ENCODE measurements around the gene VPS37C. TPM values are rescaled to one million over a fixed set of nuclear protein-coding genes. Genes with fewer than 3 reads are reported as not detected.

Gene VPS37C
- total RNA-seq, 1 donor from 2014 or later, result 9.9 TPM

- no peaks in the 10 kb centered on the region for H3K27me3 ChIP-seq
- H2AFZ ChIP-seq (replicated peaks), result no peak overlapping the region
- peaks cover 74% of the 10 kb centered on the region for H3K79me2 ChIP-seq (ENCODE audit: low read depth)
- no peaks in the 10 kb centered on the region for H3K27me3 Mint-ChIP-seq (ENCODE audit: insufficient read depth, low read depth)
- no peak overlapping the region for H3K27ac Mint-ChIP-seq
- peaks cover 21% of the 10 kb centered on the region for H3K4me1 ChIP-seq
- peaks cover 32% of the 10 kb centered on the region for H3K4me1 Mint-ChIP-seq
- H3K9me3 ChIP-seq (ENCODE audit: low read depth), result peaks cover 3% of the 10 kb centered on the region
- H4K20me1 ChIP-seq (ENCODE audit: low read depth), result peaks cover 12% of the 10 kb centered on the region
- peaks cover 24% of the 10 kb centered on the region for H3K9me3 Mint-ChIP-seq
- peaks cover 28% of the 10 kb centered on the region for H3K36me3 Mint-ChIP-seq
- no peak for TF ChIP-seq EZH2 (IDR thresholded peaks at IDR 0.05)
- TF ChIP-seq CTCF (IDR thresholded peaks at IDR 0.05), result no peak
- TF ChIP-seq EZH2phosphoT487 (IDR thresholded peaks at IDR 0.05), result no peak
- DNase-seq (ENCODE audit: low spot score), result no peak
- H3K9ac ChIP-seq, result no peak overlapping the region
- no peak overlapping the region for H3K4me3 ChIP-seq
- no peak overlapping the region for H3K27ac ChIP-seq
- H3F3A ChIP-seq (ENCODE audit: low read depth), result peaks cover 19% of the 10 kb centered on the region
- no peak overlapping the region for H3K4me3 Mint-ChIP-seq
- H3K36me3 ChIP-seq, result no peaks in the 10 kb centered on the region
- no peak overlapping the region for H3K4me2 ChIP-seq
These were observed 3.5 kb downstream of the VPS37C start for GRCh38 chr11:61157743-61158142.

- no peak overlapping the region for H3K4me2 ChIP-seq
- peaks cover 33% of the 10 kb centered on the region for H3K4me1 ChIP-seq
- Mint-ChIP-seq H3K4me1 (peaks cover 40% of the 10 kb centered on the region), H3K36me3 (peaks cover 28% of the 10 kb centered on the region), H3K4me3 (no peak overlapping the region), H3K9me3 (peaks cover 22% of the 10 kb centered on the region), H3K27me3 (ENCODE audit: insufficient read depth, low read depth) (no peaks in the 10 kb centered on the region), H3K27ac (no peak overlapping the region)
- H3K27me3 ChIP-seq, result no peaks in the 10 kb centered on the region
- H4K20me1 ChIP-seq (ENCODE audit: low read depth), result peaks cover 32% of the 10 kb centered on the region
- TF ChIP-seq CTCF (IDR thresholded peaks at IDR 0.05) (no peak), EZH2 (IDR thresholded peaks at IDR 0.05) (no peak), EZH2phosphoT487 (IDR thresholded peaks at IDR 0.05) (no peak)
- H3F3A ChIP-seq (ENCODE audit: low read depth), result peaks cover 22% of the 10 kb centered on the region
- no peak overlapping the region for H3K9ac ChIP-seq
- H2AFZ ChIP-seq (replicated peaks), result no peak overlapping the region
- H3K4me3 ChIP-seq, result no peak overlapping the region
- no peak overlapping the region for H3K27ac ChIP-seq
- peaks cover 3% of the 10 kb centered on the region for H3K9me3 ChIP-seq (ENCODE audit: low read depth)
- H3K36me3 ChIP-seq, result no peaks in the 10 kb centered on the region
- peaks cover 80% of the 10 kb centered on the region for H3K79me2 ChIP-seq (ENCODE audit: low read depth)
- no peak for DNase-seq (ENCODE audit: low spot score)
These were observed 5.5 kb downstream of the VPS37C start for GRCh38 chr11:61155741-61156140.

- no peak overlapping the region for H3K27ac Mint-ChIP-seq
- no peak overlapping the region for H3K4me2 ChIP-seq
- TF ChIP-seq EZH2phosphoT487 (IDR thresholded peaks at IDR 0.05) (no peak), EZH2 (IDR thresholded peaks at IDR 0.05) (no peak), CTCF (IDR thresholded peaks at IDR 0.05) (no peak)
- no peaks in the 10 kb centered on the region for H3K27me3 ChIP-seq
- H3K4me3 Mint-ChIP-seq, result no peak overlapping the region
- H4K20me1 ChIP-seq (ENCODE audit: low read depth), result peaks cover 36% of the 10 kb centered on the region
- H3K4me3 ChIP-seq, result no peak overlapping the region
- peaks cover 40% of the 10 kb centered on the region for H3K4me1 Mint-ChIP-seq
- H3K36me3 ChIP-seq, result no peaks in the 10 kb centered on the region
- peaks cover 28% of the 10 kb centered on the region for H3K36me3 Mint-ChIP-seq
- H3K9me3 Mint-ChIP-seq, result peaks cover 22% of the 10 kb centered on the region
- peaks cover 3% of the 10 kb centered on the region for H3K9me3 ChIP-seq (ENCODE audit: low read depth)
- H2AFZ ChIP-seq (replicated peaks), result no peak overlapping the region
- H3K27ac ChIP-seq, result no peak overlapping the region
- H3K9ac ChIP-seq, result no peak overlapping the region
- peaks cover 35% of the 10 kb centered on the region for H3K4me1 ChIP-seq
- H3F3A ChIP-seq (ENCODE audit: low read depth), result peaks cover 22% of the 10 kb centered on the region
- peaks cover 77% of the 10 kb centered on the region for H3K79me2 ChIP-seq (ENCODE audit: low read depth)
- DNase-seq (ENCODE audit: low spot score), result no peak
- H3K27me3 Mint-ChIP-seq (ENCODE audit: insufficient read depth, low read depth), result peaks cover 1% of the 10 kb centered on the region
These were observed 5.9 kb downstream of the VPS37C start for GRCh38 chr11:61155312-61155711.
